Suprapubic skin (tissue), 4 donors: ENCODE data around the gene KLHL17. TPM values are rescaled to one million over a fixed set of nuclear protein-coding genes. Genes with fewer than 3 reads are reported as not detected.

Experiments
- DNase-seq, 2 donors: peaks; one replicate each; pipeline ENCODE4 v3.0.0-alpha.2; 2019; ENCODE audit warnings: low spot score in 2 of 2
- H3K27ac ChIP-seq: fragments of 200-600 bp; sonication (generic); one replicate; pipeline ENCODE4 v1.5.1; 2019
- H3K27me3 ChIP-seq: fragments of 200-600 bp; sonication (generic); one replicate; pipeline ENCODE4 v1.5.1; 2019
- H3K36me3 ChIP-seq: fragments of 200-600 bp; sonication (generic); one replicate; pipeline ENCODE4 v1.5.1; 2019
- H3K4me1 ChIP-seq: fragments of 200-600 bp; sonication (generic); one replicate; pipeline ENCODE4 v1.5.1; 2019
- H3K4me3 ChIP-seq: fragments of 200-600 bp; sonication (generic); one replicate; pipeline ENCODE4 v1.5.1; 2019; ENCODE audit warnings: mild to moderate bottlenecking
- H3K9me3 ChIP-seq: fragments of 200-600 bp; sonication (generic); one replicate; pipeline ENCODE4 v1.5.1; 2019
- EP300 ChIP-seq: sonication (generic); formaldehyde crosslinking; IDR thresholded peaks from one replicate; pipeline ENCODE4 v1.6.1; 2017; ENCODE audit warnings: antibody characterized with exemption
- POLR2A ChIP-seq, 2 donors: fragments of 450-650 bp; IDR thresholded peaks; one replicate each; pipeline ENCODE4 v1.6.1; 2017; ENCODE audit warnings: antibody characterized with exemption in 2 of 2, mild to moderate bottlenecking in 2 of 2, moderate library complexity in 2 of 2
- POLR2AphosphoS5 ChIP-seq, 3 donors: sonication (generic); formaldehyde crosslinking; IDR thresholded peaks; one replicate each; pipeline ENCODE4 v1.6.1; 2017; ENCODE audit warnings: antibody characterized with exemption in 3 of 3
- WGBS: methylation state at CpG from one replicate; pipeline ENCODE4 v1.1.5; 2018; 5-methylcytosine and 5-hydroxymethylcytosine counted together
- total RNA-seq, 4 donors: library from RNA; depleted of rRNA; stranded (reverse); fragments of >200 nt; gene quantifications; one replicate each; pipeline ENCODE4 v1.1.0, GENCODE V29; 2016
- TF ChIP-seq, protein P1 (sequence below), 2 donors: fragments of 200-600 bp in 1 of 2; fragments of 450-650 bp in 1 of 2; sonication (generic) in 1 of 2; IDR thresholded peaks; one replicate each; pipeline ENCODE4 v1.5.1; 2016 to 2019; ENCODE audit warnings: antibody characterized with exemption in 2 of 2, mild to moderate bottlenecking in 1 of 2, moderate library complexity in 1 of 2

The KLHL17 gene
- total RNA-seq, 4 donors from 2014 or later, result 9.7 to 38.3 (median 17.0) TPM

DNA sequence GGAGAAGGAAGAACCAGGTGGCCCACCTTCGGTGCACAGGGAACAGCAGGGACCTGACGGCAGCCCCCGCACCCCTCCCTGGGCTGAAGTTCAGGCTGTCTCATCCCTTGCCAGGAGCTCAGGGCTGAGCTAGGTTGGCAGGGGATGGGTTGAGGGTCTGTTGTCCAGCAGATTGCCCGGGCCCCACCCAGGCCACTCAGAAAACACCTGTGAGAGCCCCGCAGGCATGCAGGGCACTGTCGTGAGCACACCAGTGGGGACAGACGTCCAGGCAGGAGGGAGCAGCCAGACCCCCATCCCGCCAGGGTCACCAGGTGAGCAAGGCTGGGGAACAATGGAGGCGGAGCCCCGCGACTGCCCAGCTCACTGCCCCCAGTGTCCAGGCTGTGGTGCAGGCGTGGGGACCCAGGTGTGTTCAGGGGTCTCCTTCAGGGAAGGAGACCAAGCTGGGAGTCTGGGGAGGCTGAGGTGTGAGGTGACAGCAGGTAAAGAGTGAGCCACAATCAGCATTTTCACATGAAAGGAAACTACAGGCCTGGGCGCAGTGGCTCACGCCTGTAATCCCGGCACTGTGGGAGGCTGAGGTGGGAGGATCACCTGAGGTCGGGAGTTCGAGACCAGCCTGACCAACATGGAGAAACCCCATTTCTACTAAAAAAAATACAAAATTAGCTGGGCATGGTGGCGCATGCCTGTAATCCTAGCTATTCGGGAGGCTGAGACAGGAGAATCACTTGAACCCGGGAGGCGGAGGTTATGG is 46.1 kb upstream of the KLHL17 start:
- Histone ChIP-seq H3K9me3 (no peaks in the 10 kb centered on the region), H3K27me3 (peaks cover 95% of the 10 kb centered on the region), H3K4me3 (no peak overlapping the region), H3K36me3 (no peaks in the 10 kb centered on the region), H3K4me1 (peaks cover 22% of the 10 kb centered on the region), H3K27ac (no peak overlapping the region)
- no peak for TF ChIP-seq POLR2AphosphoS5 (IDR thresholded peaks at IDR 0.05)
- TF ChIP-seq, protein P1, sequence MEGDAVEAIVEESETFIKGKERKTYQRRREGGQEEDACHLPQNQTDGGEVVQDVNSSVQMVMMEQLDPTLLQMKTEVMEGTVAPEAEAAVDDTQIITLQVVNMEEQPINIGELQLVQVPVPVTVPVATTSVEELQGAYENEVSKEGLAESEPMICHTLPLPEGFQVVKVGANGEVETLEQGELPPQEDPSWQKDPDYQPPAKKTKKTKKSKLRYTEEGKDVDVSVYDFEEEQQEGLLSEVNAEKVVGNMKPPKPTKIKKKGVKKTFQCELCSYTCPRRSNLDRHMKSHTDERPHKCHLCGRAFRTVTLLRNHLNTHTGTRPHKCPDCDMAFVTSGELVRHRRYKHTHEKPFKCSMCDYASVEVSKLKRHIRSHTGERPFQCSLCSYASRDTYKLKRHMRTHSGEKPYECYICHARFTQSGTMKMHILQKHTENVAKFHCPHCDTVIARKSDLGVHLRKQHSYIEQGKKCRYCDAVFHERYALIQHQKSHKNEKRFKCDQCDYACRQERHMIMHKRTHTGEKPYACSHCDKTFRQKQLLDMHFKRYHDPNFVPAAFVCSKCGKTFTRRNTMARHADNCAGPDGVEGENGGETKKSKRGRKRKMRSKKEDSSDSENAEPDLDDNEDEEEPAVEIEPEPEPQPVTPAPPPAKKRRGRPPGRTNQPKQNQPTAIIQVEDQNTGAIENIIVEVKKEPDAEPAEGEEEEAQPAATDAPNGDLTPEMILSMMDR (IDR thresholded peaks at IDR 0.05), result no peak
- no peak for TF ChIP-seq EP300
- TF ChIP-seq POLR2A (IDR thresholded peaks at IDR 0.05), result no peak
- 85% methylated on average over 13 of the region's 21 CpGs for WGBS
- peak in 1 of 2 donors; percentile 45 for DNase-seq

DNA sequence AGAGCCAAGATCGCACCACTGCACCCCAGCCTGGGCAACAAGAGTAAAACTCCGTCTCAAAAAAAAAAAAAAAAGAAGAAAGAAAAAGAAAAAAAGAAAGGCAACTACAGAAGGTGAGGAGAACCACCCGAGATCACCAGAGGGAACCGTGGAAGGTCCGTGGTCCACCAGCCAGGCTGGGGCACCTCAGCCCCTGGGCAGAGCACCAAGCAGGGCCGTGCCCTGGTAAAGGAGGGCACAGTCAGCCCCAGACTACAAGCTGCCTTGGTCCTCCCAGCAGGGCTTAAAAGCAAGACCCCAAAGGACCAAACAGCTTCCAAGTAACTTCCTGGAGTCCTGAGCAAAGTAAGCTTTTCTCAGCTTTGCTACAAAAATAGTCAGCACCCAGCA is 45.5 kb upstream of the KLHL17 start:
- H3K9me3 ChIP-seq, result no peaks in the 10 kb centered on the region
- no peak overlapping the region for H3K27ac ChIP-seq
- WGBS, result 77% methylated on average over 6 of the region's 6 CpGs
- peaks cover 98% of the 10 kb centered on the region for H3K27me3 ChIP-seq
- no peak for TF ChIP-seq POLR2AphosphoS5 (IDR thresholded peaks at IDR 0.05)
- no peak for TF ChIP-seq EP300
- no peak for TF ChIP-seq POLR2A (IDR thresholded peaks at IDR 0.05)
- TF ChIP-seq, protein P1 (IDR thresholded peaks at IDR 0.05), result no peak
- no peak overlapping the region for H3K4me3 ChIP-seq
- no peaks in the 10 kb centered on the region for H3K36me3 ChIP-seq
- DNase-seq, result no peak
- peaks cover 22% of the 10 kb centered on the region for H3K4me1 ChIP-seq

DNA sequence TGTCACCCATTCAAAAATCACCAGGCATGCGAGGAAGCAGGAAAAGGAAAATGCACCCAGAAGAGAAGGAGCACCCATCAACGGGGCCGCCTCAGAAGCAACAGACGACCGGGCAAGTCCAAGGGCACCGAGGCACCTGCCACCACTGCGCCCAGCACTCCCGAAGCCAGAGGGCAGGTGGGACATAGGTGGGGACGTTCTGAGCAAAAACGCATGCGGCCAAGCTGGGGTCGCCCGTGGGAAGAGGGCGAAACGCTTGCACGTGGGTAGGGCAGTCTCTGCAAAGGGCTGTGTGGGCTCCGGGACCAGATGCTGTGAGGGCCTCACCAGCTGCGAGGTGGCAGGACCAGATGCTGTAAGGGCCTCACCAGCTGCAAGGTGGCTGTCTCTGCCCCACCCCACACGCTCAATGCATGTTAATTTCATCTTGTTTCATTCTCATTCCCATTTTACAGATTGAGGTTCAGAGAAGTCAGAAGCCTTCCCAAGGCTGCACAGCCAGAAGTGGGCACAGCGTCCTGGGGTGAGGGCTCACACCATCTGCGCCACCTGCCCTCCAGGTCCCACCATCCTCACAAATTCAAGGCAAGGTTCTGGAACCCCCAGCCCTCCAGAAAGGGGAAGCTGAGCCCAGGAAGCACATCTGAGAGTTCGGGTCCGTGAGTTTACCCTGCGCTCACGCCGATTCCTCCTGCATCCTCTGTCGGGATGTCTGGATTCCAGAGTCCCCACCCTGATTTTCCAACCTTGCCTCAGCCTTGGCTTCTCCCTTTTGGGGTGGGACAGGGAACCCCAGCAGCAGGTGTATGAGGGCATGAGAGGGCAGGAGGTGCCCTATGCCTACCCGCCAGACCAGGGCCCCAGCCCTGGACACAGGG is 44.9 kb upstream of the KLHL17 start:
- Histone ChIP-seq H3K4me3 (no peak overlapping the region), H3K9me3 (no peaks in the 10 kb centered on the region), H3K4me1 (peaks cover 22% of the 10 kb centered on the region), H3K27ac (no peak overlapping the region), H3K36me3 (no peaks in the 10 kb centered on the region), H3K27me3 (peaks cover 98% of the 10 kb centered on the region)
- DNase-seq, result no peak
- 70% methylated on average over 22 of the region's 28 CpGs for WGBS
- TF ChIP-seq POLR2AphosphoS5 (IDR thresholded peaks at IDR 0.05), result no peak

DNA sequence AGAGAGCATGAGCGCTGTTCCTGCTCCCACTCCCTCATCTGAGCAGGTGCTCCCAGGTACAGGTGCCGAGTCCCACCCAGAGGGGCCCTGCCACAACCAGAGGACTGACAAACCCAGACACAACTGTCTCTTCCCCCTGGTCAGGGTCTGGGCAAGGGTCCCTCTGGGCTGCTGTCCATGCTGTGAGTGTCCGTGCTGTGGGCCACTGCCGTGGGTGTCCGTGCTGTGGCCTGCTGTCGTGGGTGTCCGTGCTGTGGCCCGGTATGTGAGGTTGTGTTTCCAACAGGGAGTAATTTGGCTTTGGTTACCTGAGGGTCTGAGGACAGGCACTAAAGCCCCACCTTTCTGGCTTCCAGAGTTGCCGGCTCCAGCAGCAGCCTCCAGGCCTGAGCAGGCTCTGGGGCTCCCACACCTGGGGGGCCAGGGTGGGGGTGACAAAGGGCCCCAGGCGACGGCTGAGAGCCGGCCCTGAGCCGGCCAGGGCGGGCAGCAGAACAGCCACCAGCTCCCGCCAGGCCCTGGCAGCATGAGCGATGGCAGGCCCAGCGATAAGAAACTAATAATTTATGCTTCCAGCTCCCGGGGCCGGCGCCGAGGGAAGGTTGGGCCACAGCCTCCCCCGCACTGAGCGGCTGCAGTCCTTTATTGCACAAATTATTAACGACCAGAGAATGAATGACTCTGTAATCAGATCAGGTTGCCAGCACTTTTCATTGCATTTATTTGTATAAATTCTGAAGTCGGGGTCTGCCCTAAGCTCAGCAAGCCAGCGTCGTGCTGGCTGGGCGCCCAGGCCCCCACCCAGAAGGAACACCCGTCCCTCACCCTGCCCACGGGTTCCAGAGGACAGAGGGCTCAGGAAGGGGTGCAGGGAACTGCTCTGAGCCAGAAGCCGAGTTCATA is 44.0 kb upstream of the KLHL17 start:
- DNase-seq, result no peak
- Histone ChIP-seq H3K27me3 (peaks cover 98% of the 10 kb centered on the region), H3K4me1 (peaks cover 25% of the 10 kb centered on the region), H3K36me3 (no peaks in the 10 kb centered on the region), H3K4me3 (no peak overlapping the region), H3K9me3 (no peaks in the 10 kb centered on the region), H3K27ac (no peak overlapping the region)
- WGBS, result 13% methylated on average over 8 of the region's 31 CpGs
- TF ChIP-seq, protein P1 (IDR thresholded peaks at IDR 0.05), result no peak
- TF ChIP-seq EP300, result no peak
- TF ChIP-seq POLR2AphosphoS5 (IDR thresholded peaks at IDR 0.05), result no peak

DNA sequence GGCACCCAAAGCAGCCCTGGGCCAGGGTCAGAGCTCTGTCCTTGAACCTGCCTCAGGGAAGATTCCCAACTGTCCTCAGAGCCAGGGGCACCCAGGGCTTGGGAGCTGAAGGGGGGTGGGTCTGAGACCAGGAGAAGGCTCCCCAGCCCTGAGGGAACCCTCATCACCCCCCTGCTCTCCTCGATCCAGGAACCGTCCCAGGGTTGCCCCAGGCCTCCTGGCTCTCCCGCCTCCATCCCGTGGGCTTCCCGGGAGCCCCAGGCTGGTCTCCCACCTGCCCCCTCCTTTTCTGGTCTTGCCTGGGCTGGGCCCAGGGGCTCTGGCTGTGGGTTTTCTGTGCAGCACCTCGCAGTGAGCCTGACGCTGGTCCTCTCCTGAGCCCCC is 43.3 kb upstream of the KLHL17 start:
- Histone ChIP-seq H3K27me3 (peaks cover 100% of the 10 kb centered on the region), H3K36me3 (no peaks in the 10 kb centered on the region), H3K9me3 (no peaks in the 10 kb centered on the region), H3K4me3 (no peak overlapping the region), H3K4me1 (peaks cover 28% of the 10 kb centered on the region), H3K27ac (no peak overlapping the region)
- TF ChIP-seq POLR2AphosphoS5 (IDR thresholded peaks at IDR 0.05), result no peak
- TF ChIP-seq, protein P1 (IDR thresholded peaks at IDR 0.05), result no peak
- 27% methylated on average over 3 of the region's 7 CpGs for WGBS
- DNase-seq, result no peak
